B cell (primary cell): ENCODE results near the gene FANCL. TPM values are rescaled to one million over a fixed set of nuclear protein-coding genes. Genes with fewer than 3 reads are reported as not detected.
"Not testable (repeated sequence)": the region's sequence is repeated elsewhere in the genome, so short reads cannot be mapped to it uniquely, and the experiment has no call there.

Source experiments
- ATAC-seq: fragments of 200-7000 bp; cut with Tn5 transposase; one replicate; pipeline ENCODE4 v1.10.0; 2021; ENCODE audit warnings: low read depth, mild to moderate bottlenecking, moderate number of reproducible peaks, moderate library complexity
- CTCF ChIA-PET: fragments of 350-600 bp; sonication (Branson Sonifier 250); formaldehyde crosslinking; loops from one replicate; lab custom pipeline; 2021; ENCODE audit warnings: antibody characterized with exemption, inconsistent platforms; lab: Charles Lee
- POLR2A ChIA-PET: fragments of 350-600 bp; sonication (Branson Sonifier 250); formaldehyde crosslinking; loops from one replicate; lab custom pipeline; 2021; ENCODE audit warnings: antibody characterized with exemption; lab: Charles Lee
- DNase-seq: peaks from one replicate; pipeline ENCODE4 v3.0.0; 2013
- H2AFZ ChIP-seq: 2 replicates; pipeline ENCODE4 v1.6.1; 2012; ENCODE audit warnings: mild to moderate bottlenecking, low read depth, low read length; ENCODE audit not compliant: insufficient read depth, poor library complexity, severe bottlenecking
- H3K27ac ChIP-seq, 2 donors: 1 replicate in 1 of 2; 2 replicates in 1 of 2; pipeline ENCODE4 v1.5.1; 2012 to 2013; ENCODE audit warnings: low read length in 2 of 2, mild to moderate bottlenecking in 2 of 2, moderate library complexity in 1 of 2
- H3K27me3 ChIP-seq, 4 experiments: fragments of 200-600 bp in 1 of 4; sonication (generic) in 1 of 4; replicated peaks in 1 of 4; 1 replicate in 2 of 4; 2 replicates in 2 of 4; pipeline versions ENCODE4 v1.6.1 to v1.7.0; 2013 to 2016; ENCODE audit warnings: low read length in 3 of 4, mild to moderate bottlenecking in 2 of 4, mixed read lengths in 1 of 4, moderate library complexity in 1 of 4; ENCODE audit not compliant: insufficient read depth in 4 of 4, control insufficient read depth in 3 of 4; ENCODE audit errors: control extremely low read depth in 1 of 4
- H3K36me3 ChIP-seq, 2 experiments: replicated peaks in 1 of 2; 1 replicate in 1 of 2; 2 replicates in 1 of 2; pipeline versions ENCODE4 v1.6.1 to v1.7.1; 2013; ENCODE audit warnings: low read length in 1 of 2; ENCODE audit not compliant: insufficient read depth in 2 of 2, control insufficient read depth in 1 of 2; ENCODE audit errors: control extremely low read depth in 1 of 2, extremely low read depth in 1 of 2
- H3K4me1 ChIP-seq, 2 donors: fragments of 200-600 bp in 1 of 2; sonication (generic) in 1 of 2; 1 replicate in 1 of 2; 2 replicates in 1 of 2; pipeline versions ENCODE4 v1.5.1 to v1.6.1; 2013 to 2017; ENCODE audit warnings: low read length in 2 of 2; ENCODE audit not compliant: control insufficient read depth in 2 of 2, insufficient read depth in 2 of 2
- H3K4me2 ChIP-seq: replicated peaks from 2 replicates; pipeline ENCODE3; 2012; ENCODE audit warnings: mild to moderate bottlenecking, low read depth, low read length; ENCODE audit not compliant: poor library complexity, severe bottlenecking
- H3K4me3 ChIP-seq, 5 experiments: fragments of 200-600 bp in 1 of 5; sonication (generic) in 1 of 5; 1 replicate in 3 of 5; 2 replicates in 2 of 5; pipeline versions ENCODE4 v1.5.1 to v1.7.0; 2011 to 2016; ENCODE audit warnings: low read length in 4 of 5, mild to moderate bottlenecking in 4 of 5, low read depth in 2 of 5, control low read depth in 1 of 5, moderate library complexity in 1 of 5; ENCODE audit not compliant: insufficient read depth in 1 of 5; ENCODE audit errors: control extremely low read depth in 1 of 5, extremely low read depth in 1 of 5
- H3K79me2 ChIP-seq: fragments of 200-600 bp; sonication (generic); one replicate; pipeline ENCODE4 v1.6.0; 2016; ENCODE audit warnings: low read length; ENCODE audit not compliant: control insufficient read depth, insufficient read depth
- H3K9ac ChIP-seq: fragments of 200-600 bp; sonication (generic); 2 replicates; pipeline ENCODE4 v1.6.1; 2017; ENCODE audit warnings: mild to moderate bottlenecking, low read length, moderate library complexity
- H3K9me3 ChIP-seq, 3 donors: one replicate each; pipeline versions ENCODE4 v1.6.1 to v1.7.1; 2013; ENCODE audit warnings: low read length in 2 of 3; ENCODE audit not compliant: control insufficient read depth in 2 of 3, insufficient read depth in 1 of 3; ENCODE audit errors: control extremely low read depth in 1 of 3
- H4K20me1 ChIP-seq: 2 replicates; pipeline ENCODE4 v1.6.0; 2012; ENCODE audit warnings: mild to moderate bottlenecking, low read length; ENCODE audit not compliant: insufficient read depth, control insufficient read depth, poor library complexity, severe bottlenecking
- H3K27ac Mint-ChIP-seq: one replicate; pipeline ENCODE4 v1.8.0; 2021; ENCODE audit warnings: mixed read lengths
- H3K27me3 Mint-ChIP-seq: one replicate; pipeline ENCODE4 v1.8.0; 2021; ENCODE audit warnings: mixed read lengths
- H3K4me1 Mint-ChIP-seq: one replicate; pipeline ENCODE4 v1.8.0; 2021; ENCODE audit warnings: mixed read lengths
- H3K4me3 Mint-ChIP-seq: one replicate; pipeline ENCODE4 v1.8.0; 2021; ENCODE audit warnings: mixed read lengths
- H3K9me3 Mint-ChIP-seq: one replicate; pipeline ENCODE4 v1.8.0; 2022; ENCODE audit warnings: mixed read lengths; ENCODE audit not compliant: insufficient read depth
- WGBS: methylation state at CpG from one replicate; pipeline ENCODE4 v1.1.5; 2013; ENCODE audit warnings: missing lambda C conversion rate; ENCODE audit not compliant: insufficient coverage; 5-methylcytosine and 5-hydroxymethylcytosine counted together
- intact Hi-C: fragments of 100-400 bp; cut with micrococcal nuclease; formaldehyde crosslinking; loops from one replicate; pipeline ENCODE4 v1.10.0; 2022
- polyA plus RNA-seq: library from polyadenylated mRNA; depleted of rRNA; stranded (reverse); fragments of >200 nt; gene quantifications from 2 replicates; pipeline ENCODE4 v1.2.3, GENCODE V29; 2012
- total RNA-seq, 2 donors: library from RNA; stranded (reverse); fragments of 120-200 nt in 1 of 2; gene quantifications; 1 replicate in 1 of 2; 2 replicates in 1 of 2; pipeline versions ENCODE4 v1.2.3 to v1.2.4, GENCODE V29; 2013 to 2022

FANCL gene
- total and polyA plus RNA-seq, 2 donors (not counting 1 experiment from before 2014, with no cell fraction given), result 9.1 to 31.7 TPM

GRCh38 chr2:58171831-58172230 is 69.3 kb downstream of the FANCL start:
- H3K4me1 ChIP-seq, H3K27ac ChIP-seq, H3K9me3 ChIP-seq, H4K20me1 ChIP-seq, H3K4me3 Mint-ChIP-seq, POLR2A ChIA-PET, H3K4me3 ChIP-seq, CTCF ChIA-PET, H3K9ac ChIP-seq, H3K27me3 ChIP-seq, H3K4me2 ChIP-seq, ATAC-seq, H2AFZ ChIP-seq, DNase-seq, H3K27me3 Mint-ChIP-seq, H3K27ac Mint-ChIP-seq, H3K36me3 ChIP-seq, H3K4me1 Mint-ChIP-seq, intact Hi-C loops, H3K79me2 ChIP-seq: not testable (repeated sequence)
- peaks cover 13% of the 10 kb centered on the region for H3K9me3 Mint-ChIP-seq
- 98% methylated on average over 16 of the region's 16 CpGs for WGBS

GRCh38 chr2:58170334-58170933 is 70.7 kb downstream of the FANCL start:
- H3K4me2 ChIP-seq, H3K79me2 ChIP-seq, H3K4me3 Mint-ChIP-seq, H3K9me3 ChIP-seq, DNase-seq, ATAC-seq, H3K27me3 ChIP-seq, H3K4me1 Mint-ChIP-seq, H4K20me1 ChIP-seq, H3K27ac ChIP-seq, H3K27ac Mint-ChIP-seq, POLR2A ChIA-PET, H3K9ac ChIP-seq, H3K27me3 Mint-ChIP-seq, H3K36me3 ChIP-seq, H3K4me1 ChIP-seq, H2AFZ ChIP-seq, H3K4me3 ChIP-seq, intact Hi-C loops: not testable (repeated sequence)
- CTCF ChIA-PET, result interaction anchor here (0.7 kb wide), 1 partner anchor 259 kb away, joined by 3 read pairs; no protein-coding TSS in a partner anchor
- 100% methylated on average over 4 of the region's 7 CpGs for whole genome bisulfite sequencing
- H3K9me3 Mint-ChIP-seq, result peaks cover 13% of the 10 kb centered on the region

DNA sequence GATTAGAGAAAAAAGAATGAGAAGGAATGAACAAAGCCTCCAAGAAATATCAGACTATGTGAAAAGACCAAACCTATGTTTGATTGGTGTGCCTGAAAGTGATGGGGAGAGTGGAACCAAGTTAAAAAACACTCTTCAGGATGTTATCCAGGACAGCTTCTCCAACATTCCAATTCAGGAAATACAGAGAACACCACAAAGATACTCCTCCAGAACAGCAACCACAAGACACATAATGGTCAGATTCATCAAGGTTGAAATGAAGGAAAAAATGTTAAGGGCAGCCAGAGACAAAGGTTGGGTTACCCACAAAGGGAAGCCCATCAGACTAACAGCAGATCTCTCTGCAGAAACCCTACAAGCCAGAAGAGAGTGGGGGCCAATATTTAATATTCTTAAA is 71.3 kb downstream of the FANCL start:
- ATAC-seq, intact Hi-C loops, H4K20me1 ChIP-seq, H3K9me3 ChIP-seq, POLR2A ChIA-PET, H3K4me1 Mint-ChIP-seq, H2AFZ ChIP-seq, DNase-seq, H3K4me2 ChIP-seq, H3K27me3 Mint-ChIP-seq, H3K4me3 Mint-ChIP-seq, CTCF ChIA-PET, H3K4me3 ChIP-seq, H3K9ac ChIP-seq, H3K27ac Mint-ChIP-seq, H3K27ac ChIP-seq, H3K4me1 ChIP-seq, H3K36me3 ChIP-seq, H3K27me3 ChIP-seq, H3K79me2 ChIP-seq: not testable (repeated sequence)
- peaks cover 13% of the 10 kb centered on the region for H3K9me3 Mint-ChIP-seq

GRCh38 chr2:58168130-58168529 is 73.0 kb downstream of the FANCL start:
- H3K9me3 ChIP-seq, H3K4me3 Mint-ChIP-seq, H2AFZ ChIP-seq, H3K4me2 ChIP-seq, H3K79me2 ChIP-seq, ATAC-seq, H3K4me1 ChIP-seq, CTCF ChIA-PET, H3K27me3 Mint-ChIP-seq, DNase-seq, H4K20me1 ChIP-seq, H3K9me3 Mint-ChIP-seq, intact Hi-C loops, H3K36me3 ChIP-seq, H3K4me1 Mint-ChIP-seq, H3K4me3 ChIP-seq, H3K27ac ChIP-seq, H3K27ac Mint-ChIP-seq, H3K27me3 ChIP-seq, POLR2A ChIA-PET, H3K9ac ChIP-seq: not testable (repeated sequence)
- WGBS, result 95% methylated on average over 6 of the region's 6 CpGs
